Smooth muscle cell (in vitro differentiated cells): ENCODE measurements around the gene GPR153. TPM values are rescaled to one million over a fixed set of nuclear protein-coding genes. Genes with fewer than 3 reads are reported as not detected.

Experiments used
- DNase-seq: peaks from one replicate; lab custom pipeline; 2025; ENCODE audit not compliant: unreplicated experiment; lab: John Stamatoyannopoulos, UW
- H2AFZ ChIP-seq: fragments of 200-600 bp; sonication (generic); 2 replicates; pipeline ENCODE4 v1.6.0; 2016; ENCODE audit warnings: antibody characterized with exemption, low read depth, mild to moderate bottlenecking
- H3F3A ChIP-seq: fragments of 200-600 bp; sonication (generic); 2 replicates; pipeline ENCODE4 v1.6.0; 2017; ENCODE audit warnings: antibody characterized with exemption, low read depth
- H3K27ac ChIP-seq: fragments of 200-600 bp; sonication (generic); 2 replicates; pipeline ENCODE4 v1.5.1; 2016; ENCODE audit warnings: low read depth, mild to moderate bottlenecking
- H3K27me3 ChIP-seq: fragments of 200-600 bp; sonication (generic); 2 replicates; pipeline ENCODE4 v1.6.1; 2016; ENCODE audit warnings: low read depth, mild to moderate bottlenecking
- H3K36me3 ChIP-seq: fragments of 200-600 bp; sonication (generic); 2 replicates; pipeline ENCODE4 v1.5.1; 2016; ENCODE audit warnings: low read depth
- H3K4me1 ChIP-seq: fragments of 200-600 bp; sonication (generic); 2 replicates; pipeline ENCODE4 v1.5.1; 2016; ENCODE audit warnings: low read depth
- H3K4me2 ChIP-seq: fragments of 200-600 bp; sonication (generic); 2 replicates; pipeline ENCODE4 v1.6.0; 2016; ENCODE audit warnings: mild to moderate bottlenecking
- H3K4me3 ChIP-seq: fragments of 200-600 bp; sonication (generic); 2 replicates; pipeline ENCODE4 v1.5.1; 2016; ENCODE audit warnings: mild to moderate bottlenecking
- H3K79me2 ChIP-seq: fragments of 200-600 bp; sonication (generic); 2 replicates; pipeline ENCODE4 v1.6.0; 2016; ENCODE audit warnings: low read depth, mild to moderate bottlenecking
- H3K9ac ChIP-seq: fragments of 200-600 bp; sonication (generic); 2 replicates; pipeline ENCODE4 v1.6.0; 2016; ENCODE audit warnings: low read depth
- H3K9me3 ChIP-seq: fragments of 200-600 bp; sonication (generic); replicated peaks from 2 replicates; pipeline ENCODE4 v1.5.1; 2016; ENCODE audit warnings: low read depth
- H4K20me1 ChIP-seq: fragments of 200-600 bp; sonication (generic); 2 replicates; pipeline ENCODE4 v1.6.0; 2016; ENCODE audit warnings: low read depth
- CTCF ChIP-seq: fragments of 200-600 bp; sonication (generic); IDR thresholded peaks from 2 replicates; pipeline ENCODE4 v1.5.1; 2017; ENCODE audit warnings: borderline replicate concordance, mild to moderate bottlenecking, antibody characterized with exemption; ENCODE audit not compliant: insufficient read depth, poor library complexity, severe bottlenecking
- WGBS: methylation state at CpG from one replicate; pipeline ENCODE4 v1.1.7; 2016; ENCODE audit warnings: low lambda C conversion rate; 5-methylcytosine and 5-hydroxymethylcytosine counted together
- polyA plus RNA-seq: library from polyadenylated mRNA; unstranded; fragments of >200 nt; fragmentation: Nextera tagmentation; extraction: Ambion mirVana; gene quantifications from 2 replicates; pipeline ENCODE4 v1.2.1, GENCODE V29; 2016
- total RNA-seq: library from RNA; depleted of rRNA; stranded (reverse); fragments of >200 nt; gene quantifications from 2 replicates; pipeline ENCODE4 v1.2.3, GENCODE V29; 2014

GPR153 gene
- total and polyA plus RNA-seq, 2 experiments from 2014 or later = 8.2 to 15.8 TPM

DNA sequence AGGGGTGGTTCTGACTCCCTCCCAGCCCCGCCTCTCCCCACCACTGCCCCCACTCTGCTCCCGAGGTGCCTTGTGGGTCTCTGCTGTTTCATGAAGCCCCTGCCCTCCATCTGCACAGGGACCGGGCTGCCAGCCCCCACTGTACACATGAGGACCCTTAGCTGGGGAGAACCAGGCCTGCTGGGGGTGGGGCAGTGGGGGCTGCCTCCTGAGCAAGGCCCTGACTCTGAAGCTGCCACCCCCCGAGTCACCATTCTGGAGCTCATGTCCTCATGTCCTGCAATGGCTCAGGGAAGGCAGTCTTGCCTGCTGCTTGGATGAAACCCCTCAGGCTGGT lies 8.6 kb downstream of the GPR153 start:
- H3F3A ChIP-seq = no peaks in the 10 kb centered on the region
- H3K4me3 ChIP-seq = no peak overlapping the region
- no peak for TF ChIP-seq CTCF
- no peaks in the 10 kb centered on the region for H3K36me3 ChIP-seq
- H3K4me2 ChIP-seq = no peak overlapping the region
- DNase-seq = no peak
- WGBS = 91% methylated on average over 4 of the region's 4 CpGs
- H3K9ac ChIP-seq = no peak overlapping the region
- no peak overlapping the region for H2AFZ ChIP-seq
- H3K79me2 ChIP-seq = no peaks in the 10 kb centered on the region
- H4K20me1 ChIP-seq = peaks cover 9% of the 10 kb centered on the region
- H3K4me1 ChIP-seq = no peaks in the 10 kb centered on the region
- no peak overlapping the region for H3K27ac ChIP-seq
- H3K27me3 ChIP-seq = peaks cover 43% of the 10 kb centered on the region
- no peaks in the 10 kb centered on the region for H3K9me3 ChIP-seq

GRCh38 chr1:6251681-6252373 lies 9.1 kb downstream of the GPR153 start:
- 79% methylated on average over 15 of the region's 15 CpGs for WGBS
- Histone ChIP-seq H3K27ac (no peak overlapping the region), H3K9me3 (no peaks in the 10 kb centered on the region), H3K4me2 (no peak overlapping the region), H4K20me1 (peaks cover 6% of the 10 kb centered on the region), H3K36me3 (no peaks in the 10 kb centered on the region), H3K4me1 (no peaks in the 10 kb centered on the region), H3K79me2 (no peaks in the 10 kb centered on the region), H3K9ac (no peak overlapping the region), H3K27me3 (peaks cover 46% of the 10 kb centered on the region), H3K4me3 (no peak overlapping the region), H2AFZ (no peak overlapping the region), H3F3A (peaks cover 3% of the 10 kb centered on the region)
- no peak for DNase-seq
- TF ChIP-seq CTCF = no peak

- no peaks in the 10 kb centered on the region for H3K79me2 ChIP-seq
- H3K36me3 ChIP-seq = no peaks in the 10 kb centered on the region
- no peak for DNase-seq
- H3K27me3 ChIP-seq = peaks cover 50% of the 10 kb centered on the region
- H4K20me1 ChIP-seq = peaks cover 10% of the 10 kb centered on the region
- H3K27ac ChIP-seq = no peak overlapping the region
- peaks cover 3% of the 10 kb centered on the region for H3F3A ChIP-seq
- H3K9me3 ChIP-seq = no peaks in the 10 kb centered on the region
- H3K4me3 ChIP-seq = no peak overlapping the region
- H2AFZ ChIP-seq = no peak overlapping the region
- H3K4me1 ChIP-seq = no peaks in the 10 kb centered on the region
- no peak overlapping the region for H3K9ac ChIP-seq
- TF ChIP-seq CTCF = no peak
- 89% methylated on average over 19 of the region's 19 CpGs for WGBS
- H3K4me2 ChIP-seq = no peak overlapping the region
These were observed 9.7 kb downstream of the GPR153 start for GRCh38 chr1:6251233-6251632.
